Glomerular visceral epithelial cell (primary cell): ENCODE data around the gene TMEM200B.
"Not testable (repeated sequence)": the region's sequence is repeated elsewhere in the genome, so short reads cannot be mapped to it uniquely, and the experiment has no call there.

Experiments used
- DNase-seq: peaks from one replicate; pipeline ENCODE4 v3.0.0-alpha.2; 2016; ENCODE audit errors: extremely low spot score

TMEM200B gene

GRCh38 chr1:29112705-29113412 lies 10.8 kb downstream of the TMEM200B start:
- no peak for DNase-seq

DNA sequence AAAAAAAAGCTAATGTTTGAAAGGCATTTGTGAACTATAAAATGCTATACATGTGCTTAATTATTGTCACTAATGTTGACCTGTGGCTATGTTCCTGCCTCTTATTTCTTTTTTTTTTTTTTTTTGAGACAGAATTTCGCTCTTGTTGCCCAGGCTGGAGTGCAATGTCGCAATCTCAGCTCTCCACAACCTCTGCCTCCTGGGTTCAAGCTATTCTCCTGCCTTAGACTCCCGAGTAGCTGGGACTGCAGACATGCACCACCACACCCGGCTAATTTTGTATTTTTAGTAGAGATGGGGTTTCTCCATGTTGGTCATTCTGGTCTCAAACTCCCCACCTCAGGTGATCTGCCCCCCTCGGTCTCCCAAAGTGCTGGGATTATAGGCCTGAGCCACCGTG lies 15.7 kb downstream of the TMEM200B start:
- DNase-seq: not testable (repeated sequence)

DNA sequence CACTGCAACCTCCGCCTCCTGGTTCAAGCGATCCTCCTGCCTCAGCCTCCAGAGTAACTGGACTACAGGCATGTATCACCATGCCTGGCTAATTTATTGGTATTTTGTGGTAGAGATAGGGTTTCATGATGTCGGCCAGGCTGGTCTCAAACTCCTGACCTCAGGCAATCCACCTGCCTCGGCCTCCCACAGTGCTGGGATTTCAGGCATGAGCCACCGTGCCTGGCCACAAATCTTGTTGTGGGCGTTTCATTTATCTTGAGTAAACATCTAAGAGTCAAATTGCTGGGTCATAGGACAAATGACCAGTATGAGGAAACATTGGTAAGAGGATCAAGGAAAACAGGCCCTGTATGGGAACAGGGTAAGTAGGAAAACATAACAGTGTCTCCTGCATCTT lies 17.9 kb downstream of the TMEM200B start:
- DNase-seq: no peak

GRCh38 chr1:29100487-29100886 lies 23.2 kb downstream of the TMEM200B start:
- DNase-seq: no peak

GRCh38 chr1:29099286-29099685 lies 24.4 kb downstream of the TMEM200B start:
- no peak for DNase-seq

DNA sequence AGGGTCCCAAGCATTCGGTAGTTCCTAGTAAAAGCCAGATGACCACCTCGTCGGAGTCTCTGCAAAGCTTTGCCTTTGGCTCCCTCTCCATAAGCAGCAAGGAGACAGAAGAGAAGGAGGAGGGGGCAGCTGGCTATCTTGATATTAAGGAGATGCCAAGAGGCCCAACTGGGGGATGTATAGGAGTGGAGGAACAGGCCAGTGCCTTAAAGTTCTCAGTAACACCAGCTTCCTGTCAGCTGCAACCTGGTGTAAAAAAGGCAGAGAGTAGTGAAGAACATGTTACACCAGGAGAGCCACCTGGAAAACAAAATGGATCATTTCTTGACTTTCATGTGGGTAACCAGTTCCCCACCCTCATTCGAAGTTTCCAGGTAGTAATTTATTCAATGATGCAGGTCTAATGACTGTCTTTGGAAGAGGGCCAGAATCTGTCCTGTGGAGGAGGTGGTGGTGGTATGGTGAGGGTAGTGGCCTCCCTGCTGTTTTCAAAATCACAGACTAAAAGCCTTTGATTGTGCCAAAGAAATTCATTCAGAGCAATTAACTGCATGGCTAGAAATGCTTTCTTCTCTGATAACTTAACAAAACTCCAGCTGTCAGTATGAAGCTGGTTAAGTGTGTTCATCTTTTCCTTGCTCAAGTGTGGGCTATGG lies 27.3 kb downstream of the TMEM200B start:
- DNase-seq: no peak

DNA sequence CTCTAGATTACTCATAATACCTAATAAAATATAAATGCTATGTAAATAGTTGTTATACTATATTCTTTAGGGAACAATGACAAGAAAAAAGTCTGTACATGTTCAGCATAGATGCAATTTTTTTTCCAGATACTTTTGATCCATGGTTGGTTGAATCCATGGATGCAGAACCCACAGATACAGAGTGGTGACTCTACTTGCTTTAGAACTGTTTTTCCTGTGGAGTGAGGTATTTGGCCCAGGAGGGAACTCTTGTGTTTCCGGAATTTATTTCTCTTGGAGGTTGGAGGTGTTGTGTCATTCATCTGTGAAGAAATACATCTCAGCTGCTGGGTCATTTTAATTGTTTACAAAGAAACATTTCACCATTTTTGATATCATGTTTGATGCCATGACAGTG lies 28.7 kb downstream of the TMEM200B start:
- no peak for DNase-seq

- DNase-seq: peak; percentile 17
Observed at GRCh38 chr1:29094433-29094832, 29.3 kb downstream of the TMEM200B start.

DNA sequence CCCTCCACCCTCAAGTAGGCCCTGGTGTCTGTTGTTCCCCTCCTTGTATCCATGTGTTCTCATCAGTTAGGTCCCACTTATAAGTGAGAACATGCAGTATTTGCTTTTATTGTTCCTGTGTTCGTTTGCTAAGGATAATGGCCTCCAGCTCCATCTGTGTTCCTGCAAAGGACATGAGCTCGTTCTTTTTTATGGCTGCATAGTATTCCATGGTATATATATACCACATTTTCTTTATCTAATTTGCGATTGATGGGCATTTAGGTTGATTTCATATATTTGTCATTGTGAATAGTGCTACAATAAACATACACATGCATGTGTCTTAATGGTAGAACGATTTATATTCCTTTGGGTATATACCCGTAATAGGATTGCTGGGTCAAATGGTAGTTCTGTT lies 31.0 kb downstream of the TMEM200B start:
- DNase-seq: not testable (repeated sequence)

DNA sequence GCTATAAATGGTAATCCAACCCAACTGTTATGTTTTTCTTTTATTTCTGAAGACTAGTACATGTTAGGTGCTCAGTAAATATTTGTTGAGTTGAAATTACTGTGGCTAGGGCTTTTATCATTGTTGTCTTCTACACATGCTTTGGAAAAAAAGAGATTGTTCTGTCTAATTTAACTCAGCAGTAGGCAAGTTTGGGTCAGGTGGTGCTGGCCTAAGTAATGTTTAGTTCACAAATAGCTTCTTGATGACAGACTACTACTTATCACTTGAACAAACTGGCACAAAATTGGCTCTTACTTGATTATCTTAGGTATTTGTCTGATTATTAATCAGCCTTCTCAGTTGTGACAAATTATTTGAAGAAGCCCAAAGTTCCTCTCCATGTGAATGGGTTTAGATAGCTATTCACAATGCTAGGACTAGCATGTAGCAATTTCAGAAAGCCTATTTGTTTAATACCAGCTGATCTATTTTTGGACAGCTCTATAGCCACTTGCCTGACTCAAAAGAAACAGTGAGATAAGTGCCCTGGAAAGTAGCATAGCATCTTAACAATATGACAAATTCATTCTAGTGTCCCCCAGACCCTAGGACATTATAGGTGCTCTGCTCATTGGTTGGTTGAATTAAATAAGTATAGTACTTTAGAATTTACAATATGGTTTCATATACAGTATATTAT lies 32.6 kb downstream of the TMEM200B start:
- no peak for DNase-seq

GRCh38 chr1:29084196-29084521 lies 39.5 kb downstream of the TMEM200B start:
- no peak for DNase-seq

DNA sequence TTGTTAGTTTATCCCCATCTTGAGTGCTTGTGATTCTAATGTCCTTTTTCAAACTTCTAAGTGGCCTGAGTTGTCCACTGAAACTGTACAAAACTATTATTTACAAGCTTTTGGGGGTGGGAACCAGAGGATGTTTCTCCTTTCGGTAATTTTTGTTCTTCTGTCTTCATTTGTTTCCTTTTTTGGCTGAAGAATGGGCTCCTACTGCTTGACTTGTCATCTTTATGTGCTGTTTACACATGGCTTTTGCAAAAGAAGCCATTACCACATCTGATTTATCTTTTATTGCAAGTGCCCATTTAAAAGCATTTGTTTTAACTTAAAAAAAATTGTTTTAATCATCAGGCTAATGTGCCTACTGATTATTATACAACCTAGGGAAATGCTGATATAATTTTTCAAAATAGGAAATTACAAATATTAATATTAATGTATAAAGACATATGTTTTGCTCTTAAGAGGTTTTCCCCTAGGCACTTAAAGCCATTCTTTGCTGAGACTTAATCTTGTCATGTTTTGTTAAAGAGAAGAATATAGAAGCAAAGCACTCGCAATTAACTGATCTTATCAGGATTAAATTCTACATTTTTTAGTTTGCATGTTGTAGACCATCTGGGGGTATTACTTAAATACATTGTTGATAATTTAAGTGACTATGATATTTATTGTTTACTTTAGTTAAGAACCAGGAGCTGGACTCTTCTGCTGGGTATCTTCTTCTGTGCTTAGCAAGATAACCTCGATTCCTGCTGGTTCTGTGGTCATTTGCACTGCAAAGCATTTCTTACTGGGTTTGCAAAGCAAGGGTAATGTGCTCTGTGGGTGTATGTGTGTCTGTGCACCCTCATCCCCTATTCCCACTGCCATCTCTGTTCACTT lies 40.1 kb downstream of the TMEM200B start:
- DNase-seq: no peak

DNA sequence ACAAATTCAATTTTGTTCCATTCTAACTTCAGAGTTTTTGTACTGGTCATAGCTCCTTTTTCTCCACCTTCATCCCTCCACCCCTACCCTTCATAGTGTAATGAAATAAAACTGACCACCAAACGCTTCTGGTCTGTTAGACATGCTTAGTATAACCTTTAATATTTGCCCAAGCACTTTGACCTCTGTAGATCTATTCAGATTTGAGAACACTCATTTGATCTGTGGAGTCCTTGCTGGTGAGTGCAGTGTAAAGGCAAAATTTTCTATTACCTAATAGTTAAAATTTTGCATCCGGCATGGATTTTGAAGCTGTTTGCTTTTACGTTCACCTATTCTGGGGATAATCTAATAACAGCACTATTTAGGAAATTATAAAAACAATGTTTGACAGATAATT lies 41.2 kb downstream of the TMEM200B start:
- DNase-seq: no peak

- no peak for DNase-seq
Observed at GRCh38 chr1:29081201-29081600, 42.5 kb downstream of the TMEM200B start.

GRCh38 chr1:29079916-29080629 lies 43.6 kb downstream of the TMEM200B start:
- DNase-seq: not testable (repeated sequence)

DNA sequence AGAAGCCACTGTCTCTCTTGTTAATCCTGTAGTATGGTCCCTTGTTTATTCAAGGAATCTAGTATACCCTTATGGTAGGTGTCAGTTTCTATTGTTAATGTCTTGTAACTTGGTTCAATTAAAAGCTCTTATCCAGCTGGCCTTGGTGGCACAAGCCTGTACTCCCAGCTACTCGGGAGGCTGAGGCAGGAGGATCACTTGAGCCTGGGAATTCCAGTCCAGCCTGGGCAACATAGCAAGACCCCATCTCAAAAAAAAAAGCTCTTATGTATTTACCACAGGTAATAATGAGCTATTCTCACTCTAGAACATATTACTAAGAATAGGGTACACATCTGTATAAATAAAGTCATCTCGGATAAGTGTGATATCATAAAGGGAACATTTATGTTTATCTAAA lies 46.5 kb downstream of the TMEM200B start:
- no peak for DNase-seq
